Measurements from ENCODE around the gene ZNF775. TPM values are rescaled to one million over a fixed set of nuclear protein-coding genes. Genes with fewer than 3 reads are reported as not detected.

Gene ZNF775
- total and polyA plus RNA-seq, 2 of the 13 experiments (the other 11 are each of a cell fraction or from before 2014, with no cell fraction given) = 3.1 to 3.2 TPM

DNA sequence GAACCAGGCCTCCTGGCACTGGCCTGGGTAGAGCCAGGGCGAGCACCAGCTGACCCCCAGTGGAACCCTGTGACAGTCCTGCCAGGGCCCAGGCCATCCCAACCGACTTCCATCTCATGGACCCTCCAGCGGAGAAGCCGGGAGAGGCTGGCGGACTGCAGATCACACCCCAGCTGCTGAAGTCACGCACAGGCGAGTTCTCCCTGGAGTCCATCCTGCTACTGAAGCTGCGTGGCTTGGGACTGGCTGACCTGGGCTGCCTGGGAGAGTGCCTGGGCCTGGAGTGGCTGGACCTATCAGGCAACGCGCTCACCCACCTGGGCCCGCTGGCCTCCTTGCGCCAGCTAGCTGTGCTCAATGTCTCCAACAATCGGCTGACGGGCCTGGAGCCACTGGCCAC, 42.4 kb upstream of the ZNF775 start:
- peaks cover 8 to 12% of the 10 kb centered on the region in 2 experiments; a peak in 3 of 5 replicates for H3K36me3 ChIP-seq (replicated peaks in 1 of 2; ENCODE audit: control insufficient read depth in 1 of 2, insufficient read depth in 2 of 2, low read length in 2 of 2)
- no CpG with 5 or more reads among the region's 14 CpGs for WGBS (ENCODE audit: low lambda C conversion rate)
- DNase-seq (ENCODE audit: low spot score) (no peak), FAIRE-seq (no peak), ATAC-seq (no peak)
- no peak overlapping the region for H3K4me3 ChIP-seq (replicated peaks in 1 of 3; ENCODE audit: insufficient read depth in 1 of 3, low read depth in 2 of 3, low read length in 3 of 3)
- TF ChIP-seq ZSCAN9 (CRISPR knock-in tag; IDR thresholded peaks at IDR 0.05; ENCODE audit: borderline replicate concordance) = no peak
- TF ChIP-seq ZBTB38 (CRISPR knock-in tag; IDR thresholded peaks at IDR 0.05) = 0 out of 2 replicates have a peak, but pooled peaks have one; percentile 16
- no peak for TF ChIP-seq HOXA9 (CRISPR knock-in tag; IDR thresholded peaks at IDR 0.05; ENCODE audit: borderline replicate concordance)
- TF ChIP-seq NFYB (CRISPR knock-in tag; IDR thresholded peaks at IDR 0.05) = no peak
- no peak for TF ChIP-seq ZNF24 (IDR thresholded peaks at IDR 0.05)
- TF ChIP-seq, protein P1, sequence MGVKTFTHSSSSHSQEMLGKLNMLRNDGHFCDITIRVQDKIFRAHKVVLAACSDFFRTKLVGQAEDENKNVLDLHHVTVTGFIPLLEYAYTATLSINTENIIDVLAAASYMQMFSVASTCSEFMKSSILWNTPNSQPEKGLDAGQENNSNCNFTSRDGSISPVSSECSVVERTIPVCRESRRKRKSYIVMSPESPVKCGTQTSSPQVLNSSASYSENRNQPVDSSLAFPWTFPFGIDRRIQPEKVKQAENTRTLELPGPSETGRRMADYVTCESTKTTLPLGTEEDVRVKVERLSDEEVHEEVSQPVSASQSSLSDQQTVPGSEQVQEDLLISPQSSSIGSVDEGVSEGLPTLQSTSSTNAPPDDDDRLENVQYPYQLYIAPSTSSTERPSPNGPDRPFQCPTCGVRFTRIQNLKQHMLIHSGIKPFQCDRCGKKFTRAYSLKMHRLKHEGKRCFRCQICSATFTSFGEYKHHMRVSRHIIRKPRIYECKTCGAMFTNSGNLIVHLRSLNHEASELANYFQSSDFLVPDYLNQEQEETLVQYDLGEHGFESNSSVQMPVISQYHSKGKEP (CRISPR knock-in tag; IDR thresholded peaks at IDR 0.05) = no peak
- no peak overlapping the region for H3K27ac ChIP-seq (ENCODE audit: extremely low read length, insufficient read depth, low read length)
- H3K4me1 ChIP-seq (ENCODE audit: insufficient read depth, low read length) = peaks cover 18% of the 10 kb centered on the region
- no peak overlapping the region for H3K4me2 ChIP-seq (ENCODE audit: low read depth, low read length)
- in situ Hi-C loops (cut with HindIII; ENCODE audit: extremely low pct_ligation_motif_present, low pct_unique_long_range_greater_than_20kb) (no loop called here), intact Hi-C loops (cut with micrococcal nuclease; ENCODE audit: unreplicated experiment) (no loop called here)
- no peaks in the 10 kb centered on the region for H3K27me3 ChIP-seq (ENCODE audit: control insufficient read depth in 1 of 2, insufficient read depth in 2 of 2, low read length in 2 of 2)
- H3K9ac ChIP-seq (ENCODE audit: insufficient read depth, low read depth, low read length) = no peak overlapping the region
- no TSS peak for BruUV-seq (replicated peaks)
- H3K9me3 ChIP-seq (ENCODE audit: low read length) = no peaks in the 10 kb centered on the region
- H2AFZ ChIP-seq (ENCODE audit: low read length) = no peak overlapping the region
- ChIA-PET POLR2A (interaction anchor here (1.0 to 2.4 kb wide), 4 partner anchors 12 to 41 kb away, joined by 3 to 9 read pairs (median 5); partner anchors contain the start of genes ACTR3C, LRRC61 and REPIN1), CTCF (ENCODE audit: low intra/inter-chr PET ratio, low total read pairs) (no interaction called here)
- H4K20me1 ChIP-seq (ENCODE audit: insufficient read depth, low read length) = peaks cover 2% of the 10 kb centered on the region; the same call in 1 of the 2 replicates
- peaks cover 3% of the 10 kb centered on the region for H3K79me2 ChIP-seq (ENCODE audit: insufficient read depth, low read length)

GRCh38 chr7:150337179-150337578, 42.0 kb upstream of the ZNF775 start:
- H3K27me3 ChIP-seq (ENCODE audit: control insufficient read depth in 1 of 2, insufficient read depth in 2 of 2, low read length in 2 of 2) = no peaks in the 10 kb centered on the region; a peak in 1 of 5 replicates
- no peak for DNase-seq (ENCODE audit: low spot score)
- peaks cover 23% of the 10 kb centered on the region for H3K4me1 ChIP-seq (ENCODE audit: insufficient read depth, low read length)
- 98% methylated on average over 8 of the region's 18 CpGs for WGBS (ENCODE audit: low lambda C conversion rate)
- peaks cover 3% of the 10 kb centered on the region for H3K79me2 ChIP-seq (ENCODE audit: insufficient read depth, low read length)
- no peak overlapping the region for H3K4me3 ChIP-seq (replicated peaks in 1 of 3; ENCODE audit: insufficient read depth in 1 of 3, low read depth in 2 of 3, low read length in 3 of 3)
- ChIA-PET POLR2A (interaction anchor here (1.0 to 2.4 kb wide), 5 partner anchors 11 to 41 kb away, joined by 3 to 9 read pairs (median 3); partner anchors contain the start of genes ACTR3C, LRRC61 and REPIN1), CTCF (ENCODE audit: low intra/inter-chr PET ratio, low total read pairs) (no interaction called here)
- no TSS peak for BruUV-seq (replicated peaks)
- FAIRE-seq = no peak
- intact Hi-C loops (cut with micrococcal nuclease; ENCODE audit: unreplicated experiment) (no loop called here), in situ Hi-C loops (cut with HindIII; ENCODE audit: extremely low pct_ligation_motif_present, low pct_unique_long_range_greater_than_20kb) (no loop called here)
- H3K9ac ChIP-seq (ENCODE audit: insufficient read depth, low read depth, low read length) = no peak overlapping the region
- H3K9me3 ChIP-seq (ENCODE audit: low read length) = no peaks in the 10 kb centered on the region
- no peak overlapping the region for H2AFZ ChIP-seq (ENCODE audit: low read length)
- no peak overlapping the region for H3K4me2 ChIP-seq (ENCODE audit: low read depth, low read length)
- no peak overlapping the region for H3K27ac ChIP-seq (ENCODE audit: extremely low read length, insufficient read depth, low read length)
- peaks cover 8 to 12% of the 10 kb centered on the region in 2 experiments; a peak in 3 of 5 replicates for H3K36me3 ChIP-seq (replicated peaks in 1 of 2; ENCODE audit: control insufficient read depth in 1 of 2, insufficient read depth in 2 of 2, low read length in 2 of 2)
- H4K20me1 ChIP-seq (ENCODE audit: insufficient read depth, low read length) = peaks cover 2% of the 10 kb centered on the region; the same call in 1 of the 2 replicates
- ATAC-seq = no peak
- TF ChIP-seq AGO2 (optimal IDR thresholded peaks at IDR 0.05; ENCODE audit: low read depth, low read length) (peak; percentile 95), ZNF337 (CRISPR knock-in tag; IDR thresholded peaks at IDR 0.05; ENCODE audit: borderline replicate concordance, low read depth) (no peak), MBNL3 (CRISPR knock-in tag; conservative IDR thresholded peaks at IDR 0.05) (no peak), ZNF678 (CRISPR knock-in tag; IDR thresholded peaks at IDR 0.05) (no peak), ZSCAN30 (CRISPR knock-in tag; IDR thresholded peaks at IDR 0.05) (no peak)
- TF ChIP-seq, protein P2, sequence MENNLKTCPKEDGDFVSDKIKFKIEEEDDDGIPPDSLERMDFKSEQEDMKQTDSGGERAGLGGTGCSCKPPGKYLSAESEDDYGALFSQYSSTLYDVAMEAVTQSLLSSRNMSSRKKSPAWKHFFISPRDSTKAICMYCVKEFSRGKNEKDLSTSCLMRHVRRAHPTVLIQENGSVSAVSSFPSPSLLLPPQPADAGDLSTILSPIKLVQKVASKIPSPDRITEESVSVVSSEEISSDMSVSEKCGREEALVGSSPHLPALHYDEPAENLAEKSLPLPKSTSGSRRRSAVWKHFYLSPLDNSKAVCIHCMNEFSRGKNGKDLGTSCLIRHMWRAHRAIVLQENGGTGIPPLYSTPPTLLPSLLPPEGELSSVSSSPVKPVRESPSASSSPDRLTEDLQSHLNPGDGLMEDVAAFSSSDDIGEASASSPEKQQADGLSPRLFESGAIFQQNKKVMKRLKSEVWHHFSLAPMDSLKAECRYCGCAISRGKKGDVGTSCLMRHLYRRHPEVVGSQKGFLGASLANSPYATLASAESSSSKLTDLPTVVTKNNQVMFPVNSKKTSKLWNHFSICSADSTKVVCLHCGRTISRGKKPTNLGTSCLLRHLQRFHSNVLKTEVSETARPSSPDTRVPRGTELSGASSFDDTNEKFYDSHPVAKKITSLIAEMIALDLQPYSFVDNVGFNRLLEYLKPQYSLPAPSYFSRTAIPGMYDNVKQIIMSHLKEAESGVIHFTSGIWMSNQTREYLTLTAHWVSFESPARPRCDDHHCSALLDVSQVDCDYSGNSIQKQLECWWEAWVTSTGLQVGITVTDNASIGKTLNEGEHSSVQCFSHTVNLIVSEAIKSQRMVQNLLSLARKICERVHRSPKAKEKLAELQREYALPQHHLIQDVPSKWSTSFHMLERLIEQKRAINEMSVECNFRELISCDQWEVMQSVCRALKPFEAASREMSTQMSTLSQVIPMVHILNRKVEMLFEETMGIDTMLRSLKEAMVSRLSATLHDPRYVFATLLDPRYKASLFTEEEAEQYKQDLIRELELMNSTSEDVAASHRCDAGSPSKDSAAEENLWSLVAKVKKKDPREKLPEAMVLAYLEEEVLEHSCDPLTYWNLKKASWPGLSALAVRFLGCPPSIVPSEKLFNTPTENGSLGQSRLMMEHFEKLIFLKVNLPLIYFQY (CRISPR knock-in tag; IDR thresholded peaks at IDR 0.05; ENCODE audit: borderline replicate concordance) = no peak
